ENCODE data around the gene MYO1D.

- TF ChIP-seq CSDC2 (CRISPR knock-in tag; IDR thresholded peaks at IDR 0.05) = no peak
- TF ChIP-seq ZC3H10 (CRISPR knock-in tag; IDR thresholded peaks at IDR 0.05) = no peak
- no peak for TF ChIP-seq TSHZ2 (CRISPR knock-in tag; IDR thresholded peaks at IDR 0.05)
- TF ChIP-seq PATZ1 (CRISPR knock-in tag; IDR thresholded peaks at IDR 0.05; ENCODE audit: borderline replicate concordance) = no peak
- TF ChIP-seq GLIS3 (CRISPR knock-in tag; IDR thresholded peaks at IDR 0.05) = no peak
- TF ChIP-seq OSR1 (CRISPR knock-in tag; IDR thresholded peaks at IDR 0.05) = no peak
- TF ChIP-seq ZFP3 (CRISPR knock-in tag; IDR thresholded peaks at IDR 0.05) = no peak
- TF ChIP-seq, protein P1, sequence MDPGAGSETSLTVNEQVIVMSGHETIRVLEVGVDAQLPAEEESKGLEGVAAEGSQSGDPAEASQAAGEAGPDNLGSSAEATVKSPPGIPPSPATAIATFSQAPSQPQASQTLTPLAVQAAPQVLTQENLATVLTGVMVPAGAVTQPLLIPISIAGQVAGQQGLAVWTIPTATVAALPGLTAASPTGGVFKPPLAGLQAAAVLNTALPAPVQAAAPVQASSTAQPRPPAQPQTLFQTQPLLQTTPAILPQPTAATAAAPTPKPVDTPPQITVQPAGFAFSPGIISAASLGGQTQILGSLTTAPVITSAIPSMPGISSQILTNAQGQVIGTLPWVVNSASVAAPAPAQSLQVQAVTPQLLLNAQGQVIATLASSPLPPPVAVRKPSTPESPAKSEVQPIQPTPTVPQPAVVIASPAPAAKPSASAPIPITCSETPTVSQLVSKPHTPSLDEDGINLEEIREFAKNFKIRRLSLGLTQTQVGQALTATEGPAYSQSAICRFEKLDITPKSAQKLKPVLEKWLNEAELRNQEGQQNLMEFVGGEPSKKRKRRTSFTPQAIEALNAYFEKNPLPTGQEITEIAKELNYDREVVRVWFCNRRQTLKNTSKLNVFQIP (CRISPR knock-in tag; IDR thresholded peaks at IDR 0.05; ENCODE audit: borderline replicate concordance, low read depth) = no peak
- TF ChIP-seq CREB5 (CRISPR knock-in tag; IDR thresholded peaks at IDR 0.05; ENCODE audit: low read depth) = no peak
- TF ChIP-seq ISL1 (CRISPR knock-in tag; IDR thresholded peaks at IDR 0.05) = no peak
Measured at GRCh38 chr17:32604966-32605365, 272.0 kb downstream of the MYO1D start.
